ENCODE measurements around the gene MIAT.

GRCh38 chr22:26680485-26680884, 23.1 kb downstream of the MIAT start:
- TF ChIP-seq CTCF (IDR thresholded peaks at IDR 0.05) (no peak), POLR2A (IDR thresholded peaks at IDR 0.05) (no peak)
